Ectodermal cell (in vitro differentiated cells): ENCODE measurements around the gene EYA4.

Experiments used
- H3K27ac ChIP-seq: 2 replicates; pipeline ENCODE4 v1.7.0; 2013; ENCODE audit warnings: mild to moderate bottlenecking, low read depth, low read length; ENCODE audit not compliant: insufficient read depth, poor library complexity, severe bottlenecking
- H3K27me3 ChIP-seq: 2 replicates; pipeline ENCODE4 v1.7.0; 2013; ENCODE audit warnings: mild to moderate bottlenecking, low read length; ENCODE audit not compliant: insufficient read depth, control insufficient read depth, poor library complexity, severe bottlenecking
- H3K36me3 ChIP-seq: one replicate; pipeline ENCODE4 v1.7.0; 2013; ENCODE audit warnings: low read length; ENCODE audit not compliant: control insufficient read depth, insufficient read depth
- H3K4me1 ChIP-seq: one replicate; pipeline ENCODE4 v1.7.0; 2013; ENCODE audit warnings: low read length; ENCODE audit not compliant: control insufficient read depth, insufficient read depth
- H3K4me3 ChIP-seq: 2 replicates; pipeline ENCODE4 v1.7.0; 2013; ENCODE audit warnings: low read depth, low read length, control low read depth; ENCODE audit not compliant: insufficient read depth
- H3K9me3 ChIP-seq: 2 replicates; pipeline ENCODE4 v1.7.0; 2013; ENCODE audit warnings: mild to moderate bottlenecking, low read length, moderate library complexity; ENCODE audit not compliant: control insufficient read depth
- WGBS, 2 experiments: methylation state at CpG; one replicate each; pipeline ENCODE4 v1.1.7; 2013; ENCODE audit warnings: missing lambda C conversion rate in 2 of 2; 5-methylcytosine and 5-hydroxymethylcytosine counted together

The EYA4 gene

GRCh38 chr6:133487174-133487573, 246.0 kb downstream of the EYA4 start:
- H3K4me1 ChIP-seq: no peaks in the 10 kb centered on the region
- H3K27ac ChIP-seq: no peak overlapping the region
- no peaks in the 10 kb centered on the region for H3K36me3 ChIP-seq
- H3K9me3 ChIP-seq: no peaks in the 10 kb centered on the region
- WGBS, 2 experiments: 92 to 99% methylated on average over 2 of the region's 2 CpGs
- H3K4me3 ChIP-seq: no peak overlapping the region
- no peaks in the 10 kb centered on the region for H3K27me3 ChIP-seq

- Histone ChIP-seq H3K27ac (no peak overlapping the region), H3K9me3 (no peaks in the 10 kb centered on the region), H3K4me1 (no peaks in the 10 kb centered on the region), H3K27me3 (no peaks in the 10 kb centered on the region), H3K4me3 (no peak overlapping the region), H3K36me3 (no peaks in the 10 kb centered on the region)
- 86 to 89% methylated on average over 1 of the region's 1 CpG for WGBS, 2 experiments
These were observed 254.2 kb downstream of the EYA4 start for GRCh38 chr6:133495205-133495903.

GRCh38 chr6:133499662-133500061, 258.5 kb downstream of the EYA4 start:
- H3K4me3 ChIP-seq: no peak overlapping the region
- no peaks in the 10 kb centered on the region for H3K36me3 ChIP-seq
- no peak overlapping the region for H3K27ac ChIP-seq
- no peaks in the 10 kb centered on the region for H3K27me3 ChIP-seq
- 87 to 98% methylated on average over 3 of the region's 3 CpGs for WGBS, 2 experiments
- H3K9me3 ChIP-seq: no peaks in the 10 kb centered on the region
- no peaks in the 10 kb centered on the region for H3K4me1 ChIP-seq

GRCh38 chr6:133501675-133502270, 260.6 kb downstream of the EYA4 start:
- H3K9me3 ChIP-seq: no peaks in the 10 kb centered on the region
- H3K4me1 ChIP-seq: no peaks in the 10 kb centered on the region
- no peaks in the 10 kb centered on the region for H3K27me3 ChIP-seq
- no peak overlapping the region for H3K4me3 ChIP-seq
- no peak overlapping the region for H3K27ac ChIP-seq
- H3K36me3 ChIP-seq: no peaks in the 10 kb centered on the region
- 85 to 91% methylated on average over 4 of the region's 4 CpGs for WGBS, 2 experiments

- 86% methylated on average over 2 of the region's 2 CpGs for WGBS, 2 experiments
- no peaks in the 10 kb centered on the region for H3K36me3 ChIP-seq
- H3K4me1 ChIP-seq: no peaks in the 10 kb centered on the region
- H3K27me3 ChIP-seq: no peaks in the 10 kb centered on the region
- H3K4me3 ChIP-seq: no peak overlapping the region
- no peaks in the 10 kb centered on the region for H3K9me3 ChIP-seq
- H3K27ac ChIP-seq: no peak overlapping the region
These were observed 261.5 kb downstream of the EYA4 start for GRCh38 chr6:133502441-133503335.

GRCh38 chr6:133503336-133503729, 262.2 kb downstream of the EYA4 start:
- H3K27ac ChIP-seq: no peak overlapping the region
- H3K4me3 ChIP-seq: no peak overlapping the region
- H3K27me3 ChIP-seq: no peaks in the 10 kb centered on the region
- H3K4me1 ChIP-seq: no peaks in the 10 kb centered on the region
- H3K36me3 ChIP-seq: no peaks in the 10 kb centered on the region
- no peaks in the 10 kb centered on the region for H3K9me3 ChIP-seq
- 100% methylated on average over 1 of the region's 1 CpG; no CpG with 5 or more reads in 1 of the 2 experiments for WGBS, 2 experiments

GRCh38 chr6:133504158-133504557, 263.0 kb downstream of the EYA4 start:
- WGBS, 2 experiments: 94 to 98% methylated on average over 6 of the region's 6 CpGs
- Histone ChIP-seq H3K4me1 (no peaks in the 10 kb centered on the region), H3K36me3 (no peaks in the 10 kb centered on the region), H3K4me3 (no peak overlapping the region), H3K27ac (no peak overlapping the region), H3K9me3 (no peaks in the 10 kb centered on the region), H3K27me3 (no peaks in the 10 kb centered on the region)

GRCh38 chr6:133504761-133505160, 263.6 kb downstream of the EYA4 start:
- H3K27me3 ChIP-seq: no peaks in the 10 kb centered on the region
- WGBS, 2 experiments: 91 to 96% methylated on average over 3 of the region's 3 CpGs
- no peaks in the 10 kb centered on the region for H3K9me3 ChIP-seq
- no peak overlapping the region for H3K27ac ChIP-seq
- H3K36me3 ChIP-seq: no peaks in the 10 kb centered on the region
- H3K4me1 ChIP-seq: no peaks in the 10 kb centered on the region
- H3K4me3 ChIP-seq: no peak overlapping the region

- Histone ChIP-seq H3K9me3 (no peaks in the 10 kb centered on the region), H3K36me3 (no peaks in the 10 kb centered on the region), H3K4me3 (no peak overlapping the region), H3K27ac (no peak overlapping the region), H3K27me3 (no peaks in the 10 kb centered on the region), H3K4me1 (no peaks in the 10 kb centered on the region)
- WGBS, 2 experiments: 93 to 100% methylated on average over 2 to 3 of the region's 3 CpGs
These were observed 264.5 kb downstream of the EYA4 start for GRCh38 chr6:133505681-133506080.

- Histone ChIP-seq H3K4me3 (no peak overlapping the region), H3K27ac (no peak overlapping the region), H3K27me3 (no peaks in the 10 kb centered on the region), H3K4me1 (no peaks in the 10 kb centered on the region), H3K9me3 (no peaks in the 10 kb centered on the region), H3K36me3 (no peaks in the 10 kb centered on the region)
- 45 to 56% methylated on average over 3 to 4 of the region's 4 CpGs for WGBS, 2 experiments
These were observed 271.4 kb downstream of the EYA4 start for GRCh38 chr6:133512410-133513016.
